ENCODE measurements around the gene BRD9.
"Not testable (repeated sequence)": the region's sequence is repeated elsewhere in the genome, so short reads cannot be mapped to it uniquely, and the experiment has no call there.

Gene BRD9

GRCh38 chr5:854966-855743 lies 37.4 kb downstream of the BRD9 start:
- peaks cover 5% of the 10 kb centered on the region for H3K27me3 Mint-ChIP-seq (ENCODE audit: low read depth, poor library complexity)
- H3K9me3 Mint-ChIP-seq = no peaks in the 10 kb centered on the region
- DNase-seq = no peak

GRCh38 chr5:854217-854616 lies 38.4 kb downstream of the BRD9 start:
- Mint-ChIP-seq H3K27me3 (ENCODE audit: low read depth, poor library complexity) (peaks cover 5% of the 10 kb centered on the region), H3K36me3 (ENCODE audit: low read depth) (no peaks in the 10 kb centered on the region), H3K27ac (peak overlapping the region; percentile 50), H3K9me3 (no peaks in the 10 kb centered on the region), H3K4me3 (no peak overlapping the region), H3K4me1 (peaks cover 32% of the 10 kb centered on the region)
- DNase-seq = no peak
- TF ChIP-seq CTCF (IDR thresholded peaks at IDR 0.05) = no peak

More at GRCh38 chr5:854966-855743, 37.4 kb downstream of the BRD9 start:
- H3K27ac Mint-ChIP-seq = no peak overlapping the region
- TF ChIP-seq CTCF (IDR thresholded peaks at IDR 0.05) = no peak
- no peaks in the 10 kb centered on the region for H3K36me3 Mint-ChIP-seq (ENCODE audit: low read depth)
- H3K4me3 Mint-ChIP-seq = no peak overlapping the region
- peaks cover 28% of the 10 kb centered on the region for H3K4me1 Mint-ChIP-seq

- H3K9me3 Mint-ChIP-seq, DNase-seq: not testable (repeated sequence)
These were observed 39.0 kb downstream of the BRD9 start for GRCh38 chr5:853416-854090.

GRCh38 chr5:852431-853401 lies 39.9 kb downstream of the BRD9 start:
- peaks cover 27% of the 10 kb centered on the region for H3K4me1 Mint-ChIP-seq
- no peak overlapping the region for H3K4me3 Mint-ChIP-seq
- H3K27me3 Mint-ChIP-seq (ENCODE audit: low read depth, poor library complexity) = peaks cover 5% of the 10 kb centered on the region
- H3K9me3 Mint-ChIP-seq = no peaks in the 10 kb centered on the region
- DNase-seq = no peak
- no peak for TF ChIP-seq CTCF (IDR thresholded peaks at IDR 0.05)
- peak overlapping the region; percentile 35 for H3K27ac Mint-ChIP-seq
- H3K36me3 Mint-ChIP-seq (ENCODE audit: low read depth) = no peaks in the 10 kb centered on the region

More at GRCh38 chr5:853416-854090, 39.0 kb downstream of the BRD9 start:
- H3K4me1 Mint-ChIP-seq = peaks cover 31% of the 10 kb centered on the region
- not testable (repeated sequence) for H3K27me3 Mint-ChIP-seq (ENCODE audit: low read depth, poor library complexity); H3K4me3 Mint-ChIP-seq; H3K36me3 Mint-ChIP-seq (ENCODE audit: low read depth); H3K27ac Mint-ChIP-seq

GRCh38 chr5:852018-852417 lies 40.6 kb downstream of the BRD9 start:
- Mint-ChIP-seq H3K27ac (peak overlapping the region; percentile 35), H3K4me3 (no peak overlapping the region), H3K9me3 (no peaks in the 10 kb centered on the region), H3K4me1 (peaks cover 27% of the 10 kb centered on the region), H3K27me3 (ENCODE audit: low read depth, poor library complexity) (peaks cover 5% of the 10 kb centered on the region), H3K36me3 (ENCODE audit: low read depth) (no peaks in the 10 kb centered on the region)
- TF ChIP-seq CTCF (IDR thresholded peaks at IDR 0.05) = no peak
- no peak for DNase-seq

GRCh38 chr5:851553-851952 lies 41.0 kb downstream of the BRD9 start:
- H3K9me3 Mint-ChIP-seq = no peaks in the 10 kb centered on the region
- TF ChIP-seq CTCF (IDR thresholded peaks at IDR 0.05) = no peak
- H3K27ac Mint-ChIP-seq = peak overlapping the region; percentile 35
- DNase-seq = no peak
- H3K36me3 Mint-ChIP-seq (ENCODE audit: low read depth) = no peaks in the 10 kb centered on the region
- H3K4me1 Mint-ChIP-seq = peaks cover 31% of the 10 kb centered on the region
- peaks cover 10% of the 10 kb centered on the region for H3K27me3 Mint-ChIP-seq (ENCODE audit: low read depth, poor library complexity)
- no peak overlapping the region for H3K4me3 Mint-ChIP-seq
